Measurements from ENCODE around the gene TMEM119. TPM values are rescaled to one million over a fixed set of nuclear protein-coding genes. Genes with fewer than 3 reads are reported as not detected.
A peak's percentile ranks its signal among the peaks of the same experiment; 100 is the strongest.

The TMEM119 gene
- total and polyA plus RNA-seq, 9 of the 15 experiments (the other 6 are each of a cell fraction or from before 2014, with no cell fraction given) = 0.18 TPM; not detected in 8

DNA sequence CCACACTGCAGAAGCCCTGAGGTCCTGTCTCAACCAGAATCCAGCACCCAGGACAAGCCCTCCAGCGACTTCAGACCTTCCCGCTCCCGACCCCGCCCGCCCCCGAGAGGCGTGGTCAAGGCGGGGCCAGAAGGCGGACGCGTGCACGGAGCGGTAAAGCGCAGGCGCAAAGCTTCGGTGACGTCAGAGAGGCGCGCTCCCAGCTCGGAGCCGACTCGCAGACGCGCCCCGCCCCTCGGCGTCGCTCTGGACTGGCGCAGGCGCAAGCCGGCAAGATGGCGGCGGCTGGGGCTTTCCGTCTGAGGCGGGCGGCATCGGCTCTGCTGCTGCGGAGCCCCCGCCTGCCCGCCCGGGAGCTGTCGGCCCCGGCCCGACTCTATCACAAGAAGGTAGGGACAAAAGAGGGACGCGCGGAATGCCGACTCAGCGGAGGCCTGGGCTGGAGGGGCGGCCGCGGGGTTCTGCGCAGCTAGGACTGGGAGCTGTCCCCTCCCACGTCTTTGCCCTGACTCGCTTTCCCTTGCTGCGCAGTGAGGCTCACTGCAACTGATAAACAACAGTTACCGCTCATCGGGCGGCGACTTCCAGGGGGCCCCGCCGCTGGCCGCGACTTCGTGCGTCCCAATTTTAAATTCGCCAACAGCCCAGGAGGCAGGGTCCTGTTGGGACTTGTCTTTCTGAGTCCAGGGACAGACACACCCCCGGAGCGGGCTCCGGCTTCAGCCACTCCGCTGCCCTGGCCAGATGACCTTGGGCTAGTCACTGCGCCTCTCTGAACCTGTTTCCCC is 35.3 kb downstream of the TMEM119 start, which contains the start of gene ISCU (continued):
- TF ChIP-seq, protein P1, sequence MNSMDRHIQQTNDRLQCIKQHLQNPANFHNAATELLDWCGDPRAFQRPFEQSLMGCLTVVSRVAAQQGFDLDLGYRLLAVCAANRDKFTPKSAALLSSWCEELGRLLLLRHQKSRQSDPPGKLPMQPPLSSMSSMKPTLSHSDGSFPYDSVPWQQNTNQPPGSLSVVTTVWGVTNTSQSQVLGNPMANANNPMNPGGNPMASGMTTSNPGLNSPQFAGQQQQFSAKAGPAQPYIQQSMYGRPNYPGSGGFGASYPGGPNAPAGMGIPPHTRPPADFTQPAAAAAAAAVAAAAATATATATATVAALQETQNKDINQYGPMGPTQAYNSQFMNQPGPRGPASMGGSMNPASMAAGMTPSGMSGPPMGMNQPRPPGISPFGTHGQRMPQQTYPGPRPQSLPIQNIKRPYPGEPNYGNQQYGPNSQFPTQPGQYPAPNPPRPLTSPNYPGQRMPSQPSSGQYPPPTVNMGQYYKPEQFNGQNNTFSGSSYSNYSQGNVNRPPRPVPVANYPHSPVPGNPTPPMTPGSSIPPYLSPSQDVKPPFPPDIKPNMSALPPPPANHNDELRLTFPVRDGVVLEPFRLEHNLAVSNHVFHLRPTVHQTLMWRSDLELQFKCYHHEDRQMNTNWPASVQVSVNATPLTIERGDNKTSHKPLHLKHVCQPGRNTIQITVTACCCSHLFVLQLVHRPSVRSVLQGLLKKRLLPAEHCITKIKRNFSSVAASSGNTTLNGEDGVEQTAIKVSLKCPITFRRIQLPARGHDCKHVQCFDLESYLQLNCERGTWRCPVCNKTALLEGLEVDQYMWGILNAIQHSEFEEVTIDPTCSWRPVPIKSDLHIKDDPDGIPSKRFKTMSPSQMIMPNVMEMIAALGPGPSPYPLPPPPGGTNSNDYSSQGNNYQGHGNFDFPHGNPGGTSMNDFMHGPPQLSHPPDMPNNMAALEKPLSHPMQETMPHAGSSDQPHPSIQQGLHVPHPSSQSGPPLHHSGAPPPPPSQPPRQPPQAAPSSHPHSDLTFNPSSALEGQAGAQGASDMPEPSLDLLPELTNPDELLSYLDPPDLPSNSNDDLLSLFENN (IDR thresholded peaks at IDR 0.05; ENCODE audit: low read depth in 2 of 2, low read length in 2 of 2) = no peak
- TF ChIP-seq IFI16 (CRISPR knock-in tag; IDR thresholded peaks at IDR 0.05) (no peak), RFX7 (CRISPR knock-in tag; IDR thresholded peaks at IDR 0.05) (no peak), CAMTA2 (CRISPR knock-in tag; conservative IDR thresholded peaks at IDR 0.05) (no peak), KDM1A (IDR thresholded peaks at IDR 0.05) (no peak), SUPT5H (IDR thresholded peaks at IDR 0.05) (0 out of 2 replicates have a peak, but pooled peaks have one; percentile 72), MXI1 (IDR thresholded peaks at IDR 0.05; ENCODE audit: low read depth, low read length) (no peak), PTRF (tag; IDR thresholded peaks at IDR 0.05) (no peak), ZC3H4 (CRISPR knock-in tag; IDR thresholded peaks at IDR 0.05; ENCODE audit: borderline replicate concordance) (0 out of 2 replicates have a peak, but pooled peaks have one; percentile 63), MBD2 (IDR thresholded peaks at IDR 0.05; ENCODE audit: borderline replicate concordance, low read depth) (peak; percentile 24; the same call in 1 of the 2 replicates), ZNF277 (CRISPR knock-in tag; IDR thresholded peaks at IDR 0.05; ENCODE audit: borderline replicate concordance) (no peak), YY1 (IDR thresholded peaks at IDR 0.05; ENCODE audit: borderline replicate concordance in 1 of 3, control insufficient read depth in 1 of 3, extremely low read depth in 1 of 3, insufficient read depth in 3 of 3, insufficient read length in 1 of 3, insufficient replicate concordance in 2 of 3, low read depth in 1 of 3, low read length in 2 of 3) (peak; percentile 82 to 99 (median 97)), TFAM (CRISPR knock-in tag; conservative IDR thresholded peaks at IDR 0.05) (no peak), TAF7 (tag; IDR thresholded peaks at IDR 0.05) (peak; percentile 67)
- TF ChIP-seq, protein P2, sequence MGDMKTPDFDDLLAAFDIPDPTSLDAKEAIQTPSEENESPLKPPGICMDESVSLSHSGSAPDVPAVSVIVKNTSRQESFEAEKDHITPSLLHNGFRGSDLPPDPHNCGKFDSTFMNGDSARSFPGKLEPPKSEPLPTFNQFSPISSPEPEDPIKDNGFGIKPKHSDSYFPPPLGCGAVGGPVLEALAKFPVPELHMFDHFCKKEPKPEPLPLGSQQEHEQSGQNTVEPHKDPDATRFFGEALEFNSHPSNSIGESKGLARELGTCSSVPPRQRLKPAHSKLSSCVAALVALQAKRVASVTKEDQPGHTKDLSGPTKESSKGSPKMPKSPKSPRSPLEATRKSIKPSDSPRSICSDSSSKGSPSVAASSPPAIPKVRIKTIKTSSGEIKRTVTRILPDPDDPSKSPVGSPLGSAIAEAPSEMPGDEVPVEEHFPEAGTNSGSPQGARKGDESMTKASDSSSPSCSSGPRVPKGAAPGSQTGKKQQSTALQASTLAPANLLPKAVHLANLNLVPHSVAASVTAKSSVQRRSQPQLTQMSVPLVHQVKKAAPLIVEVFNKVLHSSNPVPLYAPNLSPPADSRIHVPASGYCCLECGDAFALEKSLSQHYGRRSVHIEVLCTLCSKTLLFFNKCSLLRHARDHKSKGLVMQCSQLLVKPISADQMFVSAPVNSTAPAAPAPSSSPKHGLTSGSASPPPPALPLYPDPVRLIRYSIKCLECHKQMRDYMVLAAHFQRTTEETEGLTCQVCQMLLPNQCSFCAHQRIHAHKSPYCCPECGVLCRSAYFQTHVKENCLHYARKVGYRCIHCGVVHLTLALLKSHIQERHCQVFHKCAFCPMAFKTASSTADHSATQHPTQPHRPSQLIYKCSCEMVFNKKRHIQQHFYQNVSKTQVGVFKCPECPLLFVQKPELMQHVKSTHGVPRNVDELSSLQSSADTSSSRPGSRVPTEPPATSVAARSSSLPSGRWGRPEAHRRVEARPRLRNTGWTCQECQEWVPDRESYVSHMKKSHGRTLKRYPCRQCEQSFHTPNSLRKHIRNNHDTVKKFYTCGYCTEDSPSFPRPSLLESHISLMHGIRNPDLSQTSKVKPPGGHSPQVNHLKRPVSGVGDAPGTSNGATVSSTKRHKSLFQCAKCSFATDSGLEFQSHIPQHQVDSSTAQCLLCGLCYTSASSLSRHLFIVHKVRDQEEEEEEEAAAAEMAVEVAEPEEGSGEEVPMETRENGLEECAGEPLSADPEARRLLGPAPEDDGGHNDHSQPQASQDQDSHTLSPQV (IDR thresholded peaks at IDR 0.05) = no peak
- TF ChIP-seq, protein P3, sequence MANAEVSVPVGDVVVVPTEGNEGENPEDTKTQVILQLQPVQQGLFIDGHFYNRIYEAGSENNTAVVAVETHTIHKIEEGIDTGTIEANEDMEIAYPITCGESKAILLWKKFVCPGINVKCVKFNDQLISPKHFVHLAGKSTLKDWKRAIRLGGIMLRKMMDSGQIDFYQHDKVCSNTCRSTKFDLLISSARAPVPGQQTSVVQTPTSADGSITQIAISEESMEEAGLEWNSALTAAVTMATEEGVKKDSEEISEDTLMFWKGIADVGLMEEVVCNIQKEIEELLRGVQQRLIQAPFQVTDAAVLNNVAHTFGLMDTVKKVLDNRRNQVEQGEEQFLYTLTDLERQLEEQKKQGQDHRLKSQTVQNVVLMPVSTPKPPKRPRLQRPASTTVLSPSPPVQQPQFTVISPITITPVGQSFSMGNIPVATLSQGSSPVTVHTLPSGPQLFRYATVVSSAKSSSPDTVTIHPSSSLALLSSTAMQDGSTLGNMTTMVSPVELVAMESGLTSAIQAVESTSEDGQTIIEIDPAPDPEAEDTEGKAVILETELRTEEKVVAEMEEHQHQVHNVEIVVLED (CRISPR knock-in tag; IDR thresholded peaks at IDR 0.05) = peak; percentile 72
